Transverse colon (tissue), 4 donors: ENCODE data around the gene THSD4. TPM values are rescaled to one million over a fixed set of nuclear protein-coding genes. Genes with fewer than 3 reads are reported as not detected.

Experiments used
- DNase-seq: peaks from one replicate; pipeline ENCODE4 v3.0.0-alpha.2; 2019
- H3K27ac ChIP-seq, 4 donors: fragments of 200-600 bp; sonication (generic); 2 replicates each; pipeline ENCODE4 v1.5.1; 2016 to 2018; ENCODE audit warnings: inconsistent platforms in 4 of 4
- H3K27me3 ChIP-seq: fragments of 200-600 bp; sonication (generic); 2 replicates; pipeline ENCODE4 v1.5.1; 2017; ENCODE audit warnings: inconsistent platforms
- H3K36me3 ChIP-seq, 4 donors: fragments of 200-600 bp; sonication (generic); 2 replicates each; pipeline ENCODE4 v1.5.1; 2017 to 2019; ENCODE audit warnings: inconsistent platforms in 4 of 4
- H3K4me1 ChIP-seq, 4 donors: fragments of 200-600 bp; sonication (generic); 2 replicates each; pipeline ENCODE4 v1.5.1; 2017 to 2020; ENCODE audit warnings: inconsistent platforms in 4 of 4
- H3K4me3 ChIP-seq, 4 donors: fragments of 200-600 bp; sonication (generic); 1 replicate in 1 of 4; 2 replicates in 3 of 4; pipeline versions ENCODE4 v1.5.1 to v1.6.1; 2017 to 2019; ENCODE audit warnings: inconsistent platforms in 4 of 4
- H3K9me3 ChIP-seq, 2 donors: fragments of 200-600 bp; sonication (generic); 2 replicates each; pipeline ENCODE4 v1.5.1; 2017 to 2019; ENCODE audit warnings: inconsistent platforms in 2 of 2
- CTCF ChIP-seq, 5 experiments: fragments of 200-600 bp in 3 of 5; fragments of 450-650 bp in 2 of 5; sonication (generic) in 3 of 5; IDR thresholded peaks; 1 replicate in 2 of 5; 2 replicates in 3 of 5; pipeline ENCODE4 v1.5.1; 2016 to 2017; ENCODE audit warnings: antibody characterized with exemption in 5 of 5, inconsistent platforms in 3 of 5, mild to moderate bottlenecking in 2 of 5, moderate library complexity in 1 of 5
- EP300 ChIP-seq: sonication (generic); formaldehyde crosslinking; IDR thresholded peaks from one replicate; pipeline ENCODE4 v1.6.1; 2017; ENCODE audit warnings: antibody characterized with exemption, low read depth
- POLR2A ChIP-seq: fragments of 450-650 bp; IDR thresholded peaks from one replicate; pipeline ENCODE4 v1.6.1; 2016; ENCODE audit warnings: antibody characterized with exemption, mild to moderate bottlenecking, moderate library complexity
- POLR2AphosphoS5 ChIP-seq, 3 donors: sonication (generic); formaldehyde crosslinking; IDR thresholded peaks; one replicate each; pipeline ENCODE4 v1.6.1; 2016; ENCODE audit warnings: antibody characterized with exemption in 3 of 3
- WGBS, 2 donors: methylation state at CpG; one replicate each; pipeline ENCODE4 v1.1.5; 2018; ENCODE audit warnings: low coverage in 1 of 2; 5-methylcytosine and 5-hydroxymethylcytosine counted together
- in situ Hi-C, 4 donors: fragments of 200-750 bp; cut with MboI; loops; one replicate each; pipeline versions ENCODE4 v1.15.0 to v1.15.1; 2017; ENCODE audit warnings: low sequenced_read_pairs in 3 of 4, low pct_ligation_motif_present in 1 of 4, low pct_unique_long_range_greater_than_20kb in 1 of 4
- intact Hi-C: fragments of 100-400 bp; cut with DNase I; formaldehyde crosslinking; loops from one replicate; pipeline ENCODE4 v1.15.1; 2023; ENCODE audit warnings: low total_unique reads
- total RNA-seq, 4 donors: library from RNA; depleted of rRNA; stranded (reverse); fragments of >200 nt; gene quantifications; one replicate each; pipeline ENCODE4 v1.1.0, GENCODE V29; 2016

The THSD4 gene
- total RNA-seq, 4 donors from 2014 or later: 13.3 to 57.2 (median 47.4) TPM

- intact Hi-C loops (no loop called here), in situ Hi-C loops (no loop called here)
- 49 to 51% methylated on average over 5 to 14 of the region's 14 CpGs for WGBS, 2 donors
- no peak overlapping the region for H3K4me3 ChIP-seq
- TF ChIP-seq POLR2A (no peak), POLR2AphosphoS5 (IDR thresholded peaks at IDR 0.05) (peak in 2 of 3 donors; percentile 58 to 74), CTCF (IDR thresholded peaks at IDR 0.05) (no peak), EP300 (peak; percentile 13)
- H3K27ac ChIP-seq: peak overlapping the region; percentile 80 to 88 (median 86)
- H3K27me3 ChIP-seq: no peaks in the 10 kb centered on the region
- H3K9me3 ChIP-seq: no peaks in the 10 kb centered on the region
- H3K4me1 ChIP-seq: peaks cover 19 to 51% (median 23%) of the 10 kb centered on the region in 4 donors
- peak; percentile 75 for DNase-seq
- no peaks in the 10 kb centered on the region for H3K36me3 ChIP-seq
Observed at GRCh38 chr15:71329497-71330260, 214.4 kb downstream of the THSD4 start.

GRCh38 chr15:71330638-71331162, 215.4 kb downstream of the THSD4 start:
- DNase-seq: no peak
- no peaks in the 10 kb centered on the region for H3K27me3 ChIP-seq
- TF ChIP-seq POLR2AphosphoS5 (IDR thresholded peaks at IDR 0.05) (no peak), CTCF (IDR thresholded peaks at IDR 0.05) (no peak), EP300 (no peak), POLR2A (no peak)
- in situ Hi-C loops: no loop called here
- 75 to 83% methylated on average over 4 to 11 of the region's 11 CpGs for WGBS, 2 donors
- H3K9me3 ChIP-seq: no peaks in the 10 kb centered on the region
- peak overlapping the region in 3 of 4 donors; percentile 85 to 88 (median 88) for H3K27ac ChIP-seq
- H3K4me1 ChIP-seq: peaks cover 19 to 51% (median 23%) of the 10 kb centered on the region in 4 donors
- intact Hi-C loops: no loop called here
- no peak overlapping the region for H3K4me3 ChIP-seq
- no peaks in the 10 kb centered on the region for H3K36me3 ChIP-seq

GRCh38 chr15:71331173-71331572, 215.9 kb downstream of the THSD4 start:
- H3K9me3 ChIP-seq: no peaks in the 10 kb centered on the region
- no peaks in the 10 kb centered on the region for H3K36me3 ChIP-seq
- intact Hi-C loops: no loop called here
- peak; percentile 37 for DNase-seq
- no peaks in the 10 kb centered on the region for H3K27me3 ChIP-seq
- H3K4me3 ChIP-seq: no peak overlapping the region
- H3K27ac ChIP-seq: peak overlapping the region in 3 of 4 donors; percentile 85 to 88 (median 88)
- TF ChIP-seq POLR2A: no peak
- no peak for TF ChIP-seq CTCF (IDR thresholded peaks at IDR 0.05)
- TF ChIP-seq EP300: no peak
- H3K4me1 ChIP-seq: peaks cover 19 to 51% (median 23%) of the 10 kb centered on the region in 4 donors
- in situ Hi-C loops: no loop called here
- 80% methylated on average over 4 of the region's 4 CpGs; no CpG with 5 or more reads in 1 of the 2 donors for WGBS, 2 donors

- Histone ChIP-seq H3K27ac (peak overlapping the region in 1 of 4 donors; percentile 85), H3K36me3 (no peaks in the 10 kb centered on the region), H3K9me3 (no peaks in the 10 kb centered on the region), H3K4me1 (peaks cover 19 to 49% (median 27%) of the 10 kb centered on the region in 4 donors), H3K27me3 (no peaks in the 10 kb centered on the region), H3K4me3 (no peak overlapping the region)
- DNase-seq: no peak
- TF ChIP-seq CTCF (IDR thresholded peaks at IDR 0.05): no peak
- TF ChIP-seq POLR2AphosphoS5 (IDR thresholded peaks at IDR 0.05): no peak
- no peak for TF ChIP-seq EP300
- no peak for TF ChIP-seq POLR2A
- in situ Hi-C loops (no loop called here), intact Hi-C loops (no loop called here)
- WGBS, 2 donors: 74 to 92% methylated on average over 3 to 8 of the region's 8 CpGs
Observed at GRCh38 chr15:71332431-71333004, 217.2 kb downstream of the THSD4 start.
